ENCODE results near the gene POR. TPM values are rescaled to one million over a fixed set of nuclear protein-coding genes. Genes with fewer than 3 reads are reported as not detected.

Gene POR
- total and polyA plus RNA-seq, 2 donors (not counting 1 experiment from before 2014, with no cell fraction given): 68.4 to 78.4 TPM

GRCh38 chr7:75866489-75867389 is 48.2 kb upstream of the POR start:
- H3K4me2 ChIP-seq (replicated peaks; ENCODE audit: low read depth, low read length, poor library complexity, severe bottlenecking): no peak overlapping the region
- H2AFZ ChIP-seq (ENCODE audit: insufficient read depth, low read depth, low read length, poor library complexity, severe bottlenecking): no peak overlapping the region
- H3K9me3 ChIP-seq (ENCODE audit: control extremely low read depth in 1 of 3, control insufficient read depth in 2 of 3, insufficient read depth in 1 of 3, low read length in 2 of 3): peaks cover 0 to 3% (median 0%) of the 10 kb centered on the region in 3 donors
- Mint-ChIP-seq H3K27me3 (peaks cover 22% of the 10 kb centered on the region), H3K9me3 (ENCODE audit: insufficient read depth) (no peaks in the 10 kb centered on the region), H3K27ac (no peak overlapping the region), H3K4me3 (no peak overlapping the region), H3K4me1 (no peaks in the 10 kb centered on the region)
- peaks cover 0 to 10% (median 0%) of the 10 kb centered on the region in 4 experiments for H3K27me3 ChIP-seq (replicated peaks in 1 of 4; ENCODE audit: control extremely low read depth in 1 of 4, control insufficient read depth in 3 of 4, insufficient read depth in 4 of 4, low read length in 3 of 4)
- 42% methylated on average over 15 of the region's 19 CpGs for WGBS (ENCODE audit: insufficient coverage)
- no peaks in the 10 kb centered on the region for H4K20me1 ChIP-seq (ENCODE audit: control insufficient read depth, insufficient read depth, low read length, poor library complexity, severe bottlenecking)
- no peak overlapping the region for H3K4me3 ChIP-seq (ENCODE audit: control extremely low read depth in 1 of 5, extremely low read depth in 1 of 5, insufficient read depth in 1 of 5, low read depth in 2 of 5, low read length in 4 of 5)
- H3K79me2 ChIP-seq (ENCODE audit: control insufficient read depth, insufficient read depth, low read length): no peaks in the 10 kb centered on the region
- H3K9ac ChIP-seq (ENCODE audit: low read length): no peak overlapping the region
- ChIA-PET POLR2A (no interaction called here), CTCF (interaction anchor here (0.6 to 3.6 kb wide), 10 partner anchors 16 to 490 kb away, joined by 3 to 83 read pairs (median 4); partner anchors contain the start of gene MDH2)
- no peaks in the 10 kb centered on the region for H3K36me3 ChIP-seq (replicated peaks in 1 of 2; ENCODE audit: control extremely low read depth in 1 of 2, control insufficient read depth in 1 of 2, extremely low read depth in 1 of 2, insufficient read depth in 2 of 2, low read length in 1 of 2)
- ATAC-seq (ENCODE audit: low read depth): peak; percentile 58
- no peaks in the 10 kb centered on the region for H3K4me1 ChIP-seq (ENCODE audit: control insufficient read depth in 2 of 2, insufficient read depth in 2 of 2, low read length in 2 of 2)
- TF ChIP-seq CTCF (IDR thresholded peaks at IDR 0.05): peak; percentile 70
- no peak for TF ChIP-seq EZH2 (IDR thresholded peaks at IDR 0.05; ENCODE audit: borderline replicate concordance, insufficient read depth, low read depth, low read length, poor library complexity, severe bottlenecking)
- peak; percentile 56 for DNase-seq
- no peak overlapping the region for H3K27ac ChIP-seq (ENCODE audit: low read length in 2 of 2)
- intact Hi-C loops (cut with micrococcal nuclease): no loop called here

GRCh38 chr7:75867390-75867717 is 47.6 kb upstream of the POR start:
- Histone ChIP-seq H3K27me3 (replicated peaks in 1 of 4; ENCODE audit: control extremely low read depth in 1 of 4, control insufficient read depth in 3 of 4, insufficient read depth in 4 of 4, low read length in 3 of 4) (peaks cover 0 to 10% (median 0%) of the 10 kb centered on the region in 4 experiments), H2AFZ (ENCODE audit: insufficient read depth, low read depth, low read length, poor library complexity, severe bottlenecking) (no peak overlapping the region), H3K9me3 (ENCODE audit: control extremely low read depth in 1 of 3, control insufficient read depth in 2 of 3, insufficient read depth in 1 of 3, low read length in 2 of 3) (peaks cover 0 to 3% (median 0%) of the 10 kb centered on the region in 3 donors), H3K4me3 (ENCODE audit: control extremely low read depth in 1 of 5, extremely low read depth in 1 of 5, insufficient read depth in 1 of 5, low read depth in 2 of 5, low read length in 4 of 5) (no peak overlapping the region), H3K36me3 (replicated peaks in 1 of 2; ENCODE audit: control extremely low read depth in 1 of 2, control insufficient read depth in 1 of 2, extremely low read depth in 1 of 2, insufficient read depth in 2 of 2, low read length in 1 of 2) (no peaks in the 10 kb centered on the region), H3K79me2 (ENCODE audit: control insufficient read depth, insufficient read depth, low read length) (no peaks in the 10 kb centered on the region), H3K27ac (ENCODE audit: low read length in 2 of 2) (no peak overlapping the region), H4K20me1 (ENCODE audit: control insufficient read depth, insufficient read depth, low read length, poor library complexity, severe bottlenecking) (no peaks in the 10 kb centered on the region), H3K9ac (ENCODE audit: low read length) (no peak overlapping the region), H3K4me1 (ENCODE audit: control insufficient read depth in 2 of 2, insufficient read depth in 2 of 2, low read length in 2 of 2) (no peaks in the 10 kb centered on the region), H3K4me2 (replicated peaks; ENCODE audit: low read depth, low read length, poor library complexity, severe bottlenecking) (no peak overlapping the region)
- POLR2A ChIA-PET: no interaction called here
- intact Hi-C loops (cut with micrococcal nuclease): no loop called here
- 100% methylated on average over 1 of the region's 4 CpGs for WGBS (ENCODE audit: insufficient coverage)
- H3K4me1 Mint-ChIP-seq: no peaks in the 10 kb centered on the region
- DNase-seq (no peak), ATAC-seq (ENCODE audit: low read depth) (no peak)
- no peak overlapping the region for H3K27ac Mint-ChIP-seq
- H3K27me3 Mint-ChIP-seq: peaks cover 22% of the 10 kb centered on the region
- no peak overlapping the region for H3K4me3 Mint-ChIP-seq
- no peaks in the 10 kb centered on the region for H3K9me3 Mint-ChIP-seq (ENCODE audit: insufficient read depth)
- TF ChIP-seq CTCF (IDR thresholded peaks at IDR 0.05) (no peak), EZH2 (IDR thresholded peaks at IDR 0.05; ENCODE audit: borderline replicate concordance, insufficient read depth, low read depth, low read length, poor library complexity, severe bottlenecking) (no peak)
- CTCF ChIA-PET: interaction anchor here (1.1 to 3.6 kb wide), 3 partner anchors 50 to 154 kb away, joined by 4 to 83 read pairs (median 5); no protein-coding TSS in a partner anchor
